H9 (cell line): ENCODE results near the gene L1CAM. TPM values are rescaled to one million over a fixed set of nuclear protein-coding genes. Genes with fewer than 3 reads are reported as not detected.

Experiments used
- DNase-seq: peaks from one replicate; pipeline ENCODE4 v3.0.0-alpha.2; 2017
- H2AFZ ChIP-seq: one replicate; pipeline ENCODE4 v1.6.1; 2013; ENCODE audit warnings: mild to moderate bottlenecking, low read length, control low read depth, moderate library complexity
- H2AK5ac ChIP-seq: 2 replicates; pipeline ENCODE4 v1.6.1; 2013; ENCODE audit warnings: low read length, control low read depth, mixed read lengths; ENCODE audit not compliant: insufficient read length
- H2BK120ac ChIP-seq: one replicate; pipeline ENCODE4 v1.6.1; 2013; ENCODE audit warnings: low read depth, mild to moderate bottlenecking, low read length, control low read depth, inconsistent platforms; ENCODE audit not compliant: poor library complexity, severe bottlenecking
- H2BK12ac ChIP-seq: 2 replicates; pipeline ENCODE4 v1.6.1; 2013; ENCODE audit warnings: low read length, control low read depth, mixed read lengths, low read depth; ENCODE audit not compliant: insufficient read length
- H2BK15ac ChIP-seq: 2 replicates; pipeline ENCODE4 v1.6.1; 2013; ENCODE audit warnings: low read depth, low read length, control low read depth
- H2BK20ac ChIP-seq: one replicate; pipeline ENCODE4 v1.6.1; 2013; ENCODE audit warnings: low read depth, mild to moderate bottlenecking, low read length, control low read depth, inconsistent platforms; ENCODE audit not compliant: poor library complexity, severe bottlenecking
- H2BK5ac ChIP-seq: 2 replicates; pipeline ENCODE4 v1.6.1; 2013; ENCODE audit warnings: low read length, control low read depth, mixed read lengths; ENCODE audit not compliant: insufficient read length
- H3K14ac ChIP-seq: 2 replicates; pipeline ENCODE4 v1.6.1; 2013; ENCODE audit warnings: low read length, control low read depth; ENCODE audit not compliant: insufficient read depth
- H3K18ac ChIP-seq: 2 replicates; pipeline ENCODE4 v1.6.1; 2013; ENCODE audit warnings: low read depth, mild to moderate bottlenecking, mixed read lengths, low read length, control low read depth; ENCODE audit not compliant: insufficient read length
- H3K23ac ChIP-seq: 2 replicates; pipeline ENCODE4 v1.6.1; 2013; ENCODE audit warnings: low read length, control low read depth, mixed read lengths, low read depth; ENCODE audit not compliant: insufficient read length
- H3K23me2 ChIP-seq: 2 replicates; pipeline ENCODE4 v1.6.1; 2013; ENCODE audit warnings: low read depth, mild to moderate bottlenecking, mixed read lengths, low read length, control low read depth; ENCODE audit not compliant: insufficient read length, poor library complexity, severe bottlenecking
- H3K27ac ChIP-seq: 2 replicates; pipeline ENCODE4 v1.5.1; 2013; ENCODE audit warnings: low read length, control low read depth, mixed read lengths, low read depth; ENCODE audit not compliant: insufficient read length
- H3K27me3 ChIP-seq: 2 replicates; pipeline ENCODE4 v1.6.1; 2013; ENCODE audit warnings: low read length, control low read depth, inconsistent platforms; ENCODE audit not compliant: insufficient read depth
- H3K4ac ChIP-seq: 2 replicates; pipeline ENCODE4 v1.6.1; 2013; ENCODE audit warnings: low read depth, mild to moderate bottlenecking, control low read depth, inconsistent platforms, low read length, moderate library complexity
- H3K4me1 ChIP-seq: 2 replicates; pipeline ENCODE4 v1.6.1; 2013; ENCODE audit warnings: low read length, control low read depth, inconsistent platforms; ENCODE audit not compliant: insufficient read depth
- H3K4me2 ChIP-seq: 2 replicates; pipeline ENCODE4 v1.6.1; 2013; ENCODE audit warnings: low read length, control low read depth, mixed read lengths; ENCODE audit not compliant: insufficient read length, insufficient read depth
- H3K56ac ChIP-seq: 2 replicates; pipeline ENCODE4 v1.6.1; 2013; ENCODE audit warnings: low read depth, mild to moderate bottlenecking, mixed read lengths, low read length, control low read depth; ENCODE audit not compliant: insufficient read length
- H3K79me1 ChIP-seq: 2 replicates; pipeline ENCODE4 v1.6.1; 2013; ENCODE audit warnings: low read depth, mild to moderate bottlenecking, moderate library complexity, low read length, control low read depth, inconsistent platforms; ENCODE audit not compliant: insufficient read depth, poor library complexity, severe bottlenecking
- H3K79me2 ChIP-seq: 2 replicates; pipeline ENCODE4 v1.6.1; 2013; ENCODE audit warnings: low read length, control low read depth, inconsistent platforms; ENCODE audit not compliant: insufficient read depth
- H3K9ac ChIP-seq: 2 replicates; pipeline ENCODE4 v1.6.1; 2013; ENCODE audit warnings: low read length, control low read depth, mixed read lengths; ENCODE audit not compliant: insufficient read length; ENCODE audit errors: extremely low read depth
- H3K9me3 ChIP-seq: one replicate; pipeline ENCODE4 v1.6.1; 2013; ENCODE audit warnings: low read depth, low read length, inconsistent platforms; ENCODE audit not compliant: control insufficient read depth
- H3T11ph ChIP-seq: one replicate; pipeline ENCODE4 v1.6.1; 2013; ENCODE audit warnings: mild to moderate bottlenecking, low read length, control low read depth, inconsistent platforms
- H4K20me1 ChIP-seq: one replicate; pipeline ENCODE4 v1.6.1; 2013; ENCODE audit not compliant: control insufficient read depth, insufficient read length, insufficient read depth
- H4K5ac ChIP-seq: 2 replicates; pipeline ENCODE4 v1.6.1; 2013; ENCODE audit warnings: low read depth, mild to moderate bottlenecking, mixed read lengths, low read length, control low read depth; ENCODE audit not compliant: insufficient read length
- H4K8ac ChIP-seq: replicated peaks from 2 replicates; pipeline ENCODE4 v1.6.1; 2013; ENCODE audit warnings: low read length, control low read depth, mixed read lengths, low read depth; ENCODE audit not compliant: insufficient read length
- H4K91ac ChIP-seq: 2 replicates; pipeline ENCODE4 v1.6.1; 2013; ENCODE audit warnings: low read depth, mild to moderate bottlenecking, moderate library complexity, mixed read lengths, low read length, control low read depth; ENCODE audit not compliant: insufficient read length
- H3K27ac Mint-ChIP-seq, 3 experiments: 2 replicates in 2 of 3; 3 replicates in 1 of 3; pipeline ENCODE4 v1.8.0; 2020 to 2021; ENCODE audit warnings: mixed read lengths in 3 of 3, mild to moderate bottlenecking in 1 of 3, moderate library complexity in 1 of 3
- H3K27me3 Mint-ChIP-seq: 2 replicates; pipeline ENCODE4 v1.8.0; 2021; ENCODE audit warnings: low read depth, mild to moderate bottlenecking, moderate library complexity, mixed read lengths
- H3K36me3 Mint-ChIP-seq, 3 experiments: 2 replicates in 2 of 3; 3 replicates in 1 of 3; pipeline ENCODE4 v1.8.0; 2020 to 2021; ENCODE audit warnings: low read depth in 3 of 3, mixed read lengths in 3 of 3; ENCODE audit not compliant: insufficient read depth in 1 of 3
- H3K4me1 Mint-ChIP-seq, 2 experiments: 2 replicates each; pipeline ENCODE4 v1.8.0; 2020; ENCODE audit warnings: mixed read lengths in 2 of 2
- H3K4me3 Mint-ChIP-seq, 2 experiments: 2 replicates in 1 of 2; 3 replicates in 1 of 2; pipeline ENCODE4 v1.8.0; 2020 to 2021; ENCODE audit warnings: mild to moderate bottlenecking in 2 of 2, mixed read lengths in 2 of 2, moderate library complexity in 1 of 2
- H3K9me3 Mint-ChIP-seq, 2 experiments: 2 replicates in 1 of 2; 3 replicates in 1 of 2; pipeline ENCODE4 v1.8.0; 2020; ENCODE audit warnings: mild to moderate bottlenecking in 2 of 2, mixed read lengths in 2 of 2, moderate library complexity in 1 of 2
- CTCF ChIP-seq: fragments of 200-600 bp; sonication (generic); conservative IDR thresholded peaks from 3 replicates; pipeline ENCODE4 v1.8.0; 2021; ENCODE audit warnings: antibody characterized with exemption, mild to moderate bottlenecking
- WGBS: extraction: QIAGEN DNeasy Blood & Tissue Kit; methylation state at CpG from one replicate; pipeline ENCODE4 v1.1.7; 2013; ENCODE audit warnings: missing lambda C conversion rate, low lambda C conversion rate, mixed read lengths; ENCODE audit not compliant: insufficient read length; ENCODE audit errors: extremely low coverage; 5-methylcytosine and 5-hydroxymethylcytosine counted together
- total RNA-seq: library from RNA; stranded (reverse); gene quantifications from 2 replicates; pipeline ENCODE4 v1.2.1, GENCODE V29; 2021

Gene L1CAM
- total RNA-seq, 1 experiment from 2014 or later = 22.7 TPM

GRCh38 chrX:153831429-153832150 is 54.4 kb downstream of the L1CAM start:
- H3K27me3 ChIP-seq = no peaks in the 10 kb centered on the region

More at GRCh38 chrX:153831429-153832150, 54.4 kb downstream of the L1CAM start:
- H3K79me2 ChIP-seq = peaks cover 13% of the 10 kb centered on the region; the same call in 1 of the 2 replicates
- H3K4me3 Mint-ChIP-seq = peak overlapping the region; percentile 58 to 80
- H3K27ac ChIP-seq = no peak overlapping the region
- H2BK5ac ChIP-seq = no peak overlapping the region
- no CpG with 5 or more reads among the region's 23 CpGs for WGBS
- peak overlapping the region; percentile 66 for H3K4me2 ChIP-seq
- no peak overlapping the region for H3K4ac ChIP-seq
- no peaks in the 10 kb centered on the region for H3K79me1 ChIP-seq
- H3K4me1 ChIP-seq = no peaks in the 10 kb centered on the region; the same call in 1 of the 2 replicates
- H2AK5ac ChIP-seq = no peak overlapping the region
- peak overlapping the region; percentile 2 for H3K9ac ChIP-seq
- peaks cover 5% of the 10 kb centered on the region for H3K23me2 ChIP-seq
- H2BK15ac ChIP-seq = no peak overlapping the region
- peaks cover 11 to 25% (median 17%) of the 10 kb centered on the region in 3 experiments; a peak in 6 of 7 replicates for H3K36me3 Mint-ChIP-seq
- H4K8ac ChIP-seq = no peak overlapping the region
- DNase-seq = no peak
- H2BK12ac ChIP-seq = no peak overlapping the region
- no peak overlapping the region for H3K27ac Mint-ChIP-seq
- peaks cover 16 to 27% of the 10 kb centered on the region in 2 experiments for H3K4me1 Mint-ChIP-seq
- H2AFZ ChIP-seq = no peak overlapping the region
- no peak overlapping the region for H3T11ph ChIP-seq
- no peak overlapping the region for H3K23ac ChIP-seq
- no peak overlapping the region for H3K18ac ChIP-seq
- no peak overlapping the region for H3K14ac ChIP-seq
- H3K9me3 ChIP-seq = peaks cover 10% of the 10 kb centered on the region
- H3K56ac ChIP-seq = no peak overlapping the region
- H2BK120ac ChIP-seq = no peak overlapping the region
- H4K5ac ChIP-seq = no peak overlapping the region
- H3K9me3 Mint-ChIP-seq = peaks cover 60 to 74% of the 10 kb centered on the region in 2 experiments
- H2BK20ac ChIP-seq = no peak overlapping the region
- peaks cover 6% of the 10 kb centered on the region for H3K27me3 Mint-ChIP-seq
- no peaks in the 10 kb centered on the region for H4K20me1 ChIP-seq
- TF ChIP-seq CTCF = no peak
- H4K91ac ChIP-seq = no peak overlapping the region
